HG03469 (cell line): ENCODE measurements around the gene SPINK14.

Source experiments
- ATAC-seq: cut with Tn5 transposase; IDR thresholded peaks from one replicate; pipeline ENCODE4 v1.9.1; 2021; ENCODE audit warnings: mild to moderate bottlenecking, moderate library complexity, moderate number of reproducible peaks; ENCODE audit not compliant: unreplicated experiment

SPINK14 gene

DNA sequence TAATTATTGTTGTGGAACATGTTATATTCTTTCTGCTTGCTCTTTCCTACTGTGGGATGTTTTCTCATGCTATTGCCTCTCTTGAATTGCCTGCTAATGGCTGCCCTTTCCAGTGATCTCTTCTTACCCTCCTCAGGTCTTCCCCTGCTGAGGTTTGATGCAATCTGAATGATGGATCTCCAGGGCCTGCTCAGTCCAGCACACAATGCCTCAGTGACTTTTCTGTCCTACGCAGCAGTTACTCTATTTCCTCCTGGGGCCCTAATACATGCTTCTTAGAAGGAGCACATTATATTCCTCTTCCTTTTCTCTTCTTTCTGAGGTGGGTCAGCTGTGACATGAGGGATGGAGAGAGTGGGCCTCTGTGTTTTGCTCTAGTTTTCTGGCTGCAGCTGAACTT, at the start of gene SPINK14:
SPINK14 (plus strand) TSS at position 301 of the 400 bp plus-strand sequence. CDS start 1,187 bp downstream, outside the sequence.
- ATAC-seq, result no peak

GRCh38 chr5:148120317-148120716, 48.0 kb upstream of the SPINK14 start:
- ATAC-seq, result no peak

DNA sequence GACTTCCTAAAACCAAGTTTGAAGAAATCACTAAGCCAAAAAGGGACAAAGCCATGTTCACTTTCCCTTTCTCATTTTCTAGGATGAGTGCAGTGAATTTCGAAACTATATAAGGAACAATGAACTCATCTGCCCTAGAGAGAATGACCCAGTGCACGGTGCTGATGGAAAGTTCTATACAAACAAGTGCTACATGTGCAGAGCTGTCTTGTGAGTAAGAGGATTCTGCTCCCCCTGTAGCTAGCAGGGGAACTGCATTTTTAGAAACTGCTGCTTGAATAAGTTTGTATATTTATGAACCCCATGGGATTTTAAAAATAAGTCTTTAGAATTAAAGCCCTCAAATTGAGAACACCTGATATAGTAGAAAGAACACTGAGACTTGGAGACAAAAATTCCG, 42.7 kb upstream of the SPINK14 start:
- ATAC-seq, result no peak

DNA sequence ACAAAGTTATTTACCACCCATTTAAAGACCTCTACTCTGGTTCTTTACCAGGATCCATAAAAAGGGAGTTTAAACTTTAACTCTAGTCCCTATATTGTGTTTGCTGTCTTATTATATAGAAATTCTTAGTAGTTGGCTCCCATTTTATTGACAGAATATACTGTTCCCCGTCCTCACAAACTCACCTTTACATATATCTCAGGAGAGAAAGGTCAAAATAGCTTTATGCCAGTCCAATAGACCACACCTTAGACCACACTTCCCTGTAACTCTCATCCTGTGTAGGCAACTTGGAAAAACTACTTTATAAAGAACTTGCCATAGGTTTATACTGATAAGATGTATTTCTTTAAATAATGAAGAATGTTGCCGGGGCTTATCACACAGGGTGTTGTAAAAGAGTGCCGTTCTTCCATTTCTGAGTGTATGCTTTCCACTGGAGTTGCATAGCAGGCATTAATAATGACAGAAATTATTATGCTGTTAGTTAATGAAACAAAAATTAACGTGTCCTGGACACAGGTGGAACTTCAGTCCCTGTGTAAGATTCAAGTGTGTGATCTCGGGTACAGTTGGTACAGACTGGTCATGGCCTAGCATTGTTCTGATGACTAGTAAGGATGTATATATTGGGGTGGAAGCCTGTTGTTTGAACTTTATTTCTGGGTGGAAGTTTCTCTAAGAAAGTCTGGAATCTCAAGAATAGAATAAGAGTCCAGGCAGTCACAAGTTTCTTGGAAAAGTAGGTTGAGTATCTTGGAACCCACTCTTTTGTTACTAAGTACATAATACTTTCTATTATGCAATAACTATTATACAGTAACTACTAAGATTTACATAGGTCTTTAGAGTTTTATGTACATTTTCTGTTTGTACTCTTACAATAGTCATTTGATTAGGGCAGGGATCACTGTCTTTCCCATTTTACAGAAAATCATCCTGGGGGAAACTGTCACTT, 33.0 kb upstream of the SPINK14 start:
- ATAC-seq, result no peak

DNA sequence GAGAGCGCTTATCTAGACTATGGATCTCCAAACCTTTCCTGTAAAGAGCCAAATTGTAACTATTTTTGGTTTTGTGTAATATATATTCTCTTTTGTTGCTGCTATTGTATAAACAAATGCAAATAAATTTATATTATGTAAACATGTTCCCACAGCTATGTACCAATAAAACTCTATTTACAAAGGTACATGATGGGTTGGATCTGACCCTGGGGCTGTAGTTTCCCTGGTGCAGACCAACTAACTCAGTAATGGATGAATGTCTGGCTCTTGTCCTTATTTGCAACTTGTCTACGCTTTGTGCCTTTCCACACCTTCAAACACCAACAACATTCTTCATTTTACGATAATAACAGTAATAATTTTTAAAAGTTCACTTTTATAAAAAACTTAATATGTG, 27.5 kb upstream of the SPINK14 start:
- ATAC-seq, result no peak

- ATAC-seq, result no peak
These were observed 26.7 kb upstream of the SPINK14 start for GRCh38 chr5:148141645-148142044.

DNA sequence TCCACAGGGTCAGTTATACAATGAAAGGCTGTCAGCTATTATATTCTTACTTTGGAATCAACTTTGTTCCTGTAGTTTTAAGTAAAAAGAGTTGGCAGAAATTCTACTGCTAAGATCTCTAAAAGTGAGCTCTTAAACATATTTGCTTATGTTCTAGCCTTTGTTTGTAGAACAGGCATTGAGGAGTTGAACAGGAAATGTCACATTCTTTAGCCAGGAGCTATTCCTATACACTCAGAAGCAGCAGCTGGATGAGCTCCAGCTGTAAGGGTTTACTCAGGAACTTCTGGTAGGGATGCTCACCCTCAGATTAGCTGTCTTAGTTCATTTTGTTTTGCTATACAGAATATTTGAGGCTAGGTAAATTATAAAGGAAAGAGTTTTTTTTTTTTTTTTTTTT, 22.4 kb upstream of the SPINK14 start:
- no peak for ATAC-seq

- no peak for ATAC-seq
These were observed 21.9 kb upstream of the SPINK14 start for GRCh38 chr5:148146487-148146886.

DNA sequence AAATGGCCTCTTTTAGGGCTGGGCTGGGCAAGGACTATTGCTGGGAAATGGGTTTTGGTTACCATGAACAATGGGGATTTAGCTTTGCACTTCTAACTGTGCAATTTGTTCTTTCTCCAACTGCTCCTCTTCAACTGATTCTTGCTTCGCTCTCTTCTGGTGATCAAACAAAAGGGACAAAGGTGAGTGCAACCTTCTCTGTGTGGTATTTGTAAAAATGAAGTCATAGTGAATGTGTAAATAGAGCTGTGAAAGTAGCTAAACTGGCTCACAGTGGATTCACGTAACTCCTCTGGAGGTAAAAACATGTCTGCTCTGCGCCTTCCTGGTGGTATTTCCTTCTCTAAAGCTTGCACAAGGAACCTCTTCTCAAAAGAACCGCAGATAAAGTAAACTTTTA, 20.9 kb upstream of the SPINK14 start:
- ATAC-seq, result no peak

DNA sequence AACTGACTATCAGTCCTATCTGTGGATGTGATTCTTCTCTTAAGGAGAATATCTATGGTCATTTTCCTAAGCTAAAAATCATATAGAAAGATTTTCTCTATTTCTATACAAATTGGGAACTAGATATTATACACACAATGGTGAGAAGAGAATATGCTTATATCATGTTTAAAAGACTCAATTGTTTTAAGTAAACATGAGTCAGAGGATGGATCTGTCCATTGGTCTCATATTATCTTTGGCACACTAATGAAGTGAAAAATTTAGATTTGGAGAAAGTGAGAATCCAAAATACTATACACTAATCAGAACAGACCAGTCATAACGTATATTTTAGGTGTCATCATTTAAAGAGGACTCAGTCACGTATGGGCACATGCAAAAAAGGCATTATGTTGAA, 16.5 kb upstream of the SPINK14 start:
- ATAC-seq, result no peak

GRCh38 chr5:148152781-148153180, 15.6 kb upstream of the SPINK14 start:
- ATAC-seq, result no peak

GRCh38 chr5:148156609-148157008, 11.7 kb upstream of the SPINK14 start:
- no peak for ATAC-seq

- no peak for ATAC-seq
These were observed 6.3 kb upstream of the SPINK14 start for GRCh38 chr5:148162038-148162437.

GRCh38 chr5:148163345-148163744, 5.0 kb upstream of the SPINK14 start:
- ATAC-seq, result no peak

DNA sequence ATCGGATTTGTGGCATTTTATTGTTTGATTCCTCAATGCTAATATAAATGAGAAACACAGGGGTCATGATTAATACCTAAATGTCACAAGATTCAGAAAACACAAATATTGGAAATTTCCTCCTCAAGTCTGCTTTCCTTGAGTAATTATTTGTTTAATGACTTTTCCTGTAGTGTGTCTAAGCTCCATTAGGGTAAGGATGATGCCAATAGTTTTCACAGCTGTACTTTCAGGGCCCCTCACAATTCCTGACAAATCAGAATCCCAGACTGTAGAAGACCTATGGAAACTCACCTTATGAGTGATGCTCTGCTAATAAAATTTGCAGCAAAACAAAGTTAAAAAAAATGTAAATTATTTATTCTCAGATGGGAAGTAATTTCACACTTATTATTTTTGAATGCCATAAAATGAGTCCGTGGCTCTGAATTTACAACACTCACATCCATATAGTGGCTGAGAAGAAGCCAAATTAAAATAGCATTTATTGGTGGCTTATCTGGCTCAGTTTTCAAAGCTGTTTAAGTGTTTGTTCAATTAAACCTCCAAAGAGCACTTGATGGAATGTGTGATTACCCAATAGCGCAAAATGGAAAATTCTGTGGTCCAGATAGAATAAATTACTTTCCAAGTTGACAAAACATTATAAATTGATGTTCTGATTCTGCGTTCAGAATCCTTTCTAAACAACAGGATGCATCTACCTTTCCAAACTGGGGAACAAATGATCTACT, 1.6 kb upstream of the SPINK14 start:
- no peak for ATAC-seq

DNA sequence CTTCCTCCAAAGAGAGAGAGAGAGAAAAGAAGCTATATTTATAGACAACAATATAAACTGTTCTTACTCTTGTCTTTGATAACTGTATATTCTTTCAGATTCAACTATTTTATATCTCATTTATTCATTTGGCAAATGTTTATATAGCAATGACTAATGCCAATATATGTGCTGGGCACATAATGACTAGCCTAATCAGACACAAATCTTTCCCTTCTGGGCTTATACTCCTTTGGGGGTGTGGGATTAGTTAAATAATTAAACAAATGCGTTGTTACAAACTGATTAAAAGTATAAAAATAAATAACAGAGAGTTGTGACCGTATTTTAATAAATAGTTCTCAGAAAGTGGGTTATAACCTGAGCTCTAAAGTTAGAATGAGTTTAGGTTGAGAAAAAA, 4.0 kb downstream of the SPINK14 start:
- ATAC-seq, result no peak

GRCh38 chr5:148176480-148176879, 8.1 kb downstream of the SPINK14 start:
- ATAC-seq, result no peak

DNA sequence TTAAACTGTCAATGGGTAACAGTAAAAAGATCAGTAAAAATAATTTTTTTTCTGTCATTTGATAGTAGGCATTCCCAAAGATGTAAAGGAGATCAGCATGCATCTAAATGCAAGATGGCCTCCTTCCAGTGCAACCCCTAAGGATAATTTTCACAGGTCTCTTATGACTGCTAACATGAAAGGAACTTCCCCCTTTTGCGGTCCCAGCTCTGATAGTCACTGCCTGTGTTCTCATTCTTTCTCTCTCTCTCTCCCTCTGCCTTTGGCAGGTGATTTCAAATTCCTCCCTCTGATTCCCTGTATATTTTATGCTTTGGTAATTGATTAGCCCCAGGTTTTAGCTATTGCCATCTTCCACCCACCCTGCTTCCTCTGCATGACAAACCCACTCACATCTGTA, 8.9 kb downstream of the SPINK14 start:
- ATAC-seq, result no peak

DNA sequence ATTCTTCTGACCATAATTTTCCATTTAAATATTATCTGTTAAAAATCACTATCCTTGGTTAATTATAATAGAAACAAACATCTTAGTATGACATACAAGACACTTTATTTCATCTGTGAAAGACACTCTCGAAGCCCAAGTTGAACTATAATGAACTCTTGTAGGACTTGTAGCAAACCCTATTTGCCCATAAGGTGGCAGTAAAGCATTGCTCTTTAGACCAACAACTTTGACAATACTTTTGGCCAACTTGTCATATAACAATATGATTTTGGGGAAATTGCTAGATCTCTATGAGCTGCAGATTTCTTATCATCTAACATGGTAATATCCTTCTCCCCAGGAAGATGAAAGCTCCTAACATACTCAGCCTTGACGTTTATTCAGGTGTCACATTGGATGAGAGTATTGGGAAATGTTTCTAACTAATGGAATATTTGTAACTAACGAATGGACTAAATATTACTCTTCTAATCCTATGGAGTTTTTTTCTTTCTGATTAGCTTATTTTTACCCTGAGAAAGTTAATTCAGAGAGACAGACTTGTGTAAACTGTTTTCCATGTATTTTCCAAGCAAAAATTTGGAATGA, 11.0 kb downstream of the SPINK14 start:
- ATAC-seq, result peak; percentile 54

- peak; percentile 90 for ATAC-seq
These were observed 18.1 kb downstream of the SPINK14 start for GRCh38 chr5:148186248-148187003.

- ATAC-seq, result no peak
These were observed 22.7 kb downstream of the SPINK14 start for GRCh38 chr5:148191010-148191409.
